DND-41 (cell line): ENCODE data around the gene RPGR.

Experiments
- ATAC-seq: fragments of 200-7000 bp; cut with Tn5 transposase; 3 replicates; pipeline ENCODE4 v1.9.1; 2021; ENCODE audit warnings: low read depth; ENCODE audit not compliant: insufficient read depth
- DNase-seq: peaks from one replicate; pipeline ENCODE4 v3.0.0-alpha.2; 2020
- H2AFZ ChIP-seq: 2 replicates; pipeline ENCODE4 v1.6.0; 2012; ENCODE audit warnings: low read depth, low read length
- H3K27ac ChIP-seq: 2 replicates; pipeline ENCODE4 v1.5.1; 2012; ENCODE audit warnings: low read length, inconsistent platforms
- H3K27me3 ChIP-seq: fragments of 200-600 bp; sonication (generic); 2 replicates; pipeline ENCODE4 v1.6.0; 2012; ENCODE audit warnings: low read length, mild to moderate bottlenecking, inconsistent platforms; ENCODE audit not compliant: insufficient read depth, poor library complexity
- H3K36me3 ChIP-seq: 2 replicates; pipeline ENCODE4 v1.5.1; 2012; ENCODE audit warnings: low read length, inconsistent platforms; ENCODE audit not compliant: insufficient read depth
- H3K4me1 ChIP-seq: 2 replicates; pipeline ENCODE4 v1.5.1; 2012; ENCODE audit warnings: mild to moderate bottlenecking, low read length; ENCODE audit not compliant: insufficient read depth
- H3K4me2 ChIP-seq: 2 replicates; pipeline ENCODE4 v1.6.0; 2012; ENCODE audit warnings: mild to moderate bottlenecking, moderate library complexity, low read length, inconsistent platforms; ENCODE audit not compliant: insufficient read depth
- H3K4me3 ChIP-seq, 2 experiments: fragments of 200-600 bp in 1 of 2; shearing (Covaris generic) in 1 of 2; 2 replicates each; pipeline ENCODE4 v1.5.1; 2012 to 2016; ENCODE audit warnings: inconsistent platforms in 2 of 2, low read length in 2 of 2, mild to moderate bottlenecking in 2 of 2, low read depth in 1 of 2, moderate library complexity in 1 of 2
- H3K79me2 ChIP-seq: 2 replicates; pipeline ENCODE4 v1.6.0; 2012; ENCODE audit warnings: low read length, inconsistent platforms; ENCODE audit not compliant: insufficient read depth
- H3K9ac ChIP-seq: 2 replicates; pipeline ENCODE4 v1.6.0; 2012; ENCODE audit warnings: low read depth, mild to moderate bottlenecking, inconsistent platforms, low read length, moderate library complexity
- H3K9me3 ChIP-seq: 2 replicates; pipeline ENCODE4 v1.5.1; 2012; ENCODE audit warnings: low read length, moderate library complexity, mild to moderate bottlenecking, inconsistent platforms; ENCODE audit not compliant: insufficient read depth, severe bottlenecking
- H4K20me1 ChIP-seq: 2 replicates; pipeline ENCODE4 v1.6.0; 2012; ENCODE audit warnings: low read length; ENCODE audit not compliant: insufficient read depth
- EZH2 ChIP-seq: IDR thresholded peaks from 3 replicates; pipeline ENCODE4 v1.6.1; 2012; ENCODE audit warnings: borderline replicate concordance, low read depth, mild to moderate bottlenecking, moderate library complexity, low read length, inconsistent platforms; ENCODE audit not compliant: severe bottlenecking
- TF ChIP-seq, protein P1 (sequence below): IDR thresholded peaks from 2 replicates; pipeline ENCODE4 v1.5.1; 2012; ENCODE audit warnings: borderline replicate concordance, low read length, moderate library complexity, mild to moderate bottlenecking; ENCODE audit not compliant: poor library complexity, severe bottlenecking; ENCODE audit errors: extremely low read depth

RPGR gene

DNA sequence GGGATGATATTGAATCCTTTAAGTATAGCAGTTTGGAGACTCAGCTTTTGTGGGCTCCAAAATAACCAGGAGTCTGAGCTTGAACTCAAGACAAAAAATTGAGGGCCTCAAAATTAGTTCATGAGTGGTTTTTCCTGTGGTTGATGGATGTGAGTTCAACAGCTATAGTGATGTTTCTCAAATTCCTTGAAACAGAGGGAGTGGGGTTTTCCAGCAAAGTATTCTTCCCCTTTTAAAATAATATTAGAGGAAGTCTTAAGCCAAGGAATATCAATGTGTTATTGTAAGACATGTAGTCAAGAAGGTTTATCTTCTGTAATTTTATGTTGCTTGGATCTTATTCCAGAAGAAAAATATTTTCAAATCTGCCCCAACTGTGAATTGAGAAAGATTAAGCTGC lies 35.7 kb upstream of the RPGR start:
- H4K20me1 ChIP-seq = no peaks in the 10 kb centered on the region
- H2AFZ ChIP-seq = no peak overlapping the region
- no peaks in the 10 kb centered on the region for H3K79me2 ChIP-seq
- H3K27ac ChIP-seq = no peak overlapping the region
- H3K4me1 ChIP-seq = no peaks in the 10 kb centered on the region
- TF ChIP-seq, protein P1, sequence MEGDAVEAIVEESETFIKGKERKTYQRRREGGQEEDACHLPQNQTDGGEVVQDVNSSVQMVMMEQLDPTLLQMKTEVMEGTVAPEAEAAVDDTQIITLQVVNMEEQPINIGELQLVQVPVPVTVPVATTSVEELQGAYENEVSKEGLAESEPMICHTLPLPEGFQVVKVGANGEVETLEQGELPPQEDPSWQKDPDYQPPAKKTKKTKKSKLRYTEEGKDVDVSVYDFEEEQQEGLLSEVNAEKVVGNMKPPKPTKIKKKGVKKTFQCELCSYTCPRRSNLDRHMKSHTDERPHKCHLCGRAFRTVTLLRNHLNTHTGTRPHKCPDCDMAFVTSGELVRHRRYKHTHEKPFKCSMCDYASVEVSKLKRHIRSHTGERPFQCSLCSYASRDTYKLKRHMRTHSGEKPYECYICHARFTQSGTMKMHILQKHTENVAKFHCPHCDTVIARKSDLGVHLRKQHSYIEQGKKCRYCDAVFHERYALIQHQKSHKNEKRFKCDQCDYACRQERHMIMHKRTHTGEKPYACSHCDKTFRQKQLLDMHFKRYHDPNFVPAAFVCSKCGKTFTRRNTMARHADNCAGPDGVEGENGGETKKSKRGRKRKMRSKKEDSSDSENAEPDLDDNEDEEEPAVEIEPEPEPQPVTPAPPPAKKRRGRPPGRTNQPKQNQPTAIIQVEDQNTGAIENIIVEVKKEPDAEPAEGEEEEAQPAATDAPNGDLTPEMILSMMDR = no peak
- no peak for TF ChIP-seq EZH2
- no peaks in the 10 kb centered on the region for H3K9me3 ChIP-seq
- no peaks in the 10 kb centered on the region for H3K27me3 ChIP-seq
- ATAC-seq (no peak), DNase-seq (no peak)
- H3K4me3 ChIP-seq = no peak overlapping the region
- no peak overlapping the region for H3K9ac ChIP-seq
- H3K4me2 ChIP-seq = no peak overlapping the region
- no peaks in the 10 kb centered on the region for H3K36me3 ChIP-seq

DNA sequence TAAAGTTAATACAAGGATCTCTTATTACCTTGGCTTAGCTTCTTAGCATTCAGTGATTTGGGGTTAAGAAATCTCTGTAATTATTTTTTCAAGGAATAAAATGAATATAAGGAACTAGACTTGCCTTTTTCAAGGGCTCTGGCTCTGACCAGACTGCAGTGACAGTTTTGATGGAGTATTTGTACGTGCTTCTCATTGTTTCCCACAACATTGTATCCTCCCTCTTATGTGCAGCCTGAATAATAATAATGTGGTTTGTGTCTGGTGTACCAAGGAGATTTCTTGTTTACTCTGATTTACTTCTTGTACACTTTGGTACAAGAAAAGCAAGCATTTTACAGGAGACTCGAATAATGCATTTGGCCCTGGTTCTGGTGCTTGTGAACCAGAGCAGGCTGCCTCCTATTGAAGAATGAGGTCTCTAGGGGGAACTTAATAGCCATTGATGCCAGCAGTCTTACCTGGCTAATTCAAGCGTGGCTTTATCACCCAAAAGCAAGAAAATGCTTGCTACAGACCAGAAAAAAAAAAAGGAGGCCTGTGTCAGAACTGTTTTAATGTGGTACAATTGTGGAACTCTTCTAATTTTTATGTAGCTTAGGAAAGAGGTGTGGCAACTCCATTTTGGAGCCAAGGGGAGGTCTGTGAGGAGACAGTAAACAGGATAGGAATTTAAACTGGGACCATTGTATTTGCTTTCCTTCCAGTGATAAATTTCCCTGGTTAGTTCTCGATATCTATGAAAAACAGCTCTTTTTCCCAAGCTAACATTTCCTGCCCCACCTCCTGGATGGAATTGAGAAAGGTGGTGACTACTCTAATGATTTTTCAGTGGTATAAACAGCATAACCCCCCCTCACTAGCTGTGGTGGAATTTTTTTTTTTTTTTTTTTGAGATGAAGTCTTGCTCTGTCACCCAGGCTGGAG lies 30.7 kb upstream of the RPGR start:
- ATAC-seq = no peak
- no peak overlapping the region for H3K9ac ChIP-seq

GRCh38 chrX:38356401-38356800 lies 29.1 kb upstream of the RPGR start:
- no peaks in the 10 kb centered on the region for H3K79me2 ChIP-seq
- no peaks in the 10 kb centered on the region for H3K27me3 ChIP-seq
- H3K4me3 ChIP-seq = no peak overlapping the region
- H2AFZ ChIP-seq = no peak overlapping the region
- no peak overlapping the region for H3K27ac ChIP-seq
- H4K20me1 ChIP-seq = no peaks in the 10 kb centered on the region
- no peaks in the 10 kb centered on the region for H3K36me3 ChIP-seq
- TF ChIP-seq, protein P1 = no peak
- TF ChIP-seq EZH2 = no peak
- H3K4me1 ChIP-seq = no peaks in the 10 kb centered on the region
- no peak overlapping the region for H3K4me2 ChIP-seq
- no peaks in the 10 kb centered on the region for H3K9me3 ChIP-seq
- no peak overlapping the region for H3K9ac ChIP-seq
- ATAC-seq (no peak), DNase-seq (no peak)

More for the DNA sequence above, 30.7 kb upstream of the RPGR start:
- Histone ChIP-seq H3K4me2 (no peak overlapping the region), H3K27me3 (no peaks in the 10 kb centered on the region), H3K9me3 (no peaks in the 10 kb centered on the region), H4K20me1 (no peaks in the 10 kb centered on the region), H3K4me3 (no peak overlapping the region), H3K27ac (no peak overlapping the region), H3K79me2 (no peaks in the 10 kb centered on the region), H3K36me3 (no peaks in the 10 kb centered on the region), H2AFZ (no peak overlapping the region), H3K4me1 (no peaks in the 10 kb centered on the region)
- no peak for DNase-seq
- TF ChIP-seq, protein P1 = no peak
- TF ChIP-seq EZH2 = no peak
